Stimulated activated CD8-positive, alpha-beta memory T cell treated with anti-CD3 and anti-CD28 coated beads, Interleukin-7, amount 100 ng/mL, for 48 hours (primary cell): Measurements from ENCODE around the gene LMF1.
"Not testable (repeated sequence)": the region's sequence is repeated elsewhere in the genome, so short reads cannot be mapped to it uniquely, and the experiment has no call there.

Source experiments
- DNase-seq, 2 donors: peaks; one replicate each; pipeline ENCODE4 v3.0.0-alpha.2; 2020; ENCODE audit warnings: low read depth in 1 of 2; ENCODE audit errors: extremely low read depth in 1 of 2

LMF1 gene

GRCh38 chr16:839643-840408 is 131.0 kb downstream of the LMF1 start:
- no peak for DNase-seq

GRCh38 chr16:838741-839140 is 132.0 kb downstream of the LMF1 start:
- DNase-seq = no peak

GRCh38 chr16:836822-837221 is 134.0 kb downstream of the LMF1 start:
- DNase-seq = not testable (repeated sequence)

DNA sequence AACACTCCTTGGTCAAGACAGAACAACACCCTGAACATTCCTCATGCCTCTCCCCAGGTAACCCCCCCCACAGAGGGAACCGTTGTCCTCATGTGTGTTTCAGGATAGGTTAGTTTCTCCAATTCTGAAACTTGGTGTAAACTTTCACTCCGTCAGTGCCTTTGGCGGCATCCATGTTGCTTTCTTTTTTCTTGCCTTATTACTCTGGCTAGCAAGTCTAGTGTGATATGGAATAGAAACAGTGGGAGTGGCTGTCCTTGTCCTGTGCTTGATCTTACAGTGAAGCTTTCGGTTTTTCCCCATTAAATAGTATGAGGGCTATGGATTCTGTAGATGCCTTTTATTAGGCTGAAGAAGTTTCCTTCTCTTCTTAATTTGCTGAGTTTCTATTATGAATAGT is 134.6 kb downstream of the LMF1 start:
- no peak for DNase-seq

DNA sequence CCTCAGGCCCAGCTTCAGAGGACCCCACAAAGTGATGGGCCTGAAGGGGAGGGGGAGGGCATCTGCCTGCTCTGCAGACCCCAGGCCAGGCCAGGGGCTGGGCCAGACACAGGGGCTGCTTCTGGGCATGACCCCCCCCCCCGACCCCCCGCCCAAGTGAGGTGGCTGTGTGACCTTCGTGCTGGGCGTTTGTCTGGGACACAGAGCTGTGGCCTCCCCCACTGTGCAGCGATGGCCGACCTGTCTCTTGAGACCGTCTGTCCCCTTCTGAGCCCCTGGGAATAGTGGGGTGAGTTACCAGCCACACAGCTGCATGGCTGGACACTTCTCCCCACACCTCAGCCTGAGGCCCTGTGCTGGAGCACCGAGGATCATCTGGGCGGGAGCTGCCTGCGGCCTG is 135.4 kb downstream of the LMF1 start:
- DNase-seq = no peak

GRCh38 chr16:833411-833810 is 137.4 kb downstream of the LMF1 start:
- DNase-seq = no peak

GRCh38 chr16:832652-833336 is 138.0 kb downstream of the LMF1 start:
- no peak for DNase-seq

DNA sequence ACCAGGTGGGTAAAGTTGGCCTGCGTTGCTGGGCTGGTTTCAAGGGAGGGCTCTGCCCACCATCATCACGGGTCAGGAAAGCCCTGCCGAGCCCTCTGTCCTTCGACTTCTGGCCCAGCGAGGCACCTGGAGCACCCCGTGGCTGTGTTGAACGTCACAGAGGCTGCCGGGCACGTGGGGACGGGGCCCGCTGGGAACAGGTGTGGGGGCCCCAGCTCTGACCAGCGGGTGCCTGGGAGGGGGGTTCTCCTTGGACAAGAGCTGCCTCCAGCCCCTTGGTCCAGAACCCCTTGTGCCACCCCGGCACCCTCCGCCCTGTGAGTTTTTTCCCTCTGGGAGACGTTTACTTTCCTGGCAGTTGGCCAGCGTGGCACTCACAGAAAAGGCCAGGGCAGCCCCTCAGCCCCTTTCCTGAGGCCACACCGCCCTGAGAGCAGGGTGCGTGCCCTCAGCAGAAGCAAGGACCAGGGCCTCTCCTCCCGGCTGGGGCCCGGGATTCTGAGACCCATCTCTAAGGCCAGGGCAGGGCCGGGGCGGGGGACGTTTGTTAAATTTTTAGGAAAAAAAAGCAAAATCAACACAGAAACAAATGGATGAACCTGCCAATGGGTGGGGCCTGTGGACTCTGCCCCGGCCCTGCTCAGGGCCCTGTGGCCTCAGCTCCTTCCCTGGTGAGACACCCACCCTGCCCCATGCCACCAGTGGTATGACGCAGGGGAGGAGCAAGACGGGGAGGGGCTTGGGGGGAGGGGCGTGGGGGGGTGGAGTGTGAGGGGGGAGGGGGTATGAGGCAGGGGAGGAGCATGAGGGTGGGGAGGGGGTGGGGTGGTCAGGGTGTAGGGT is 139.0 kb downstream of the LMF1 start:
- no peak for DNase-seq

DNA sequence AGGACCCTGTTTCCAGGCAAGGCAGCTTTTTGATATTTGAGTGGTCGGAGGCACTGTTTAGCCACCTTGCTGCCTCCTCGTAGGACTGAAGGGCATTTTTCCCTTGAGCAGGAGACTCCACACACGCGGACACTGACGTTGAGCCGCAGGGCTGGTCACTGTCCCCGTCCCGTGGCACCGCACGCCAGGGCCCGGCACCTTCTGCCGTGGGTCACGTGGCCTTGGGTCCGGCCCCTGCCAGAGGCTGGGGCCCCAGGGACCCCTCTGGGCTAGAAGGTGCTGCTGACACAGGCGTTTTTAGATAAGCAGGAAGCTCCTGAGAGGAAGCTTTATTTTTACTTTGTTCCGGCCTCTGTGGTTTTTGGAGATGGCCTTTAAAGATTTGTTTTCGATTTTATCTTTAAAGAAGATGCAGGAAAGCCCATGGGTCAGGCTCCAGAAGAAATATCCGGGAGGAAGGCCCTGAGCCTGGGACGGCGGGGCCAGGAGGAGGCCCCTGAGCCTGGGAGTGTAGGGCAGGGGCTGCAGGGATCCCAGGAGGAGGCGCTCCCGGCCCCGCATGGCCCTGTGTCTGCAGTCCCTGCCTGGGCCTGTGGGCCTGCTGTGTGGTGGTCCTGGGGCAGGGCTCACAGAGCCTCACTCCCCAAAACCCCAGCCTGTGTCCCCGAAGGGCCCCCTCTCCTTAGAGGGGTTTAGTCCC is 139.8 kb downstream of the LMF1 start:
- DNase-seq = no peak

DNA sequence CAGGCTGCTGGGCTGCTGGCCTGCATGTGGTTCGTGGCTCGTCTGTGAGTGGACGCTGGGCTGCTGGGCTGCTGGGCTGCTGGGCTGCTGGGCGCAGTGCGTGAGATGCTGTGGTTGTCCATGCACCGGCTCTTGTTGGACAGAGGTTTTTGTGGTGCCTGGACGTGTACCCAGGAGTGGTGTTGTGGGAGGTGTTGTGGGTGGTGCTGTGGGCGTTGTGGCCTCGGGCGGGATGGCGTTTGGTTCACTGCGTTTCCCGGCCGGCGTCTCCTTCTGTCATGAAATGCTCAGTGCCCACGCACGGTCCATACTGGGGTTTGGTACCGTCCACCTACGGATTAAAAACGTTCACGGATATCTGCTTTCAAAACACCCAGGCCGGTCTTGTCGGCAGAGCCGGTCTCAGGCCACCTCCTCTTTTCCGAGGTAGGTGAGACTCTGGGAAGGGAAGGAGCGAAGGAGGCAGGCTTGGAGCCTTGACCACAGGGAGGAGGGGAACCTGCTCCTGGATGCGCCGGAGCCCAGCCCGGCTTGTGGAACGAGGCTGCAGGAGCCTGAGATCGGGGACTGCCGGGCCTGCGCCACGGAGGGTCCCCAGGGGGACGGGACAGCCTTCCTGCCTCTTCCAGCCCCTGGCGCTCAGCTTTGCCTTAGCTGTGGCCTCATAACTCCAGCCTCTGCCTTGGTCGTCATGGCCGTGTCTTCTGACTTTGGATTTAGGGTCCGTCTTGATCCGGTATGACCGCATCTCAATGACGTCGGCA is 140.5 kb downstream of the LMF1 start:
- DNase-seq = no peak

DNA sequence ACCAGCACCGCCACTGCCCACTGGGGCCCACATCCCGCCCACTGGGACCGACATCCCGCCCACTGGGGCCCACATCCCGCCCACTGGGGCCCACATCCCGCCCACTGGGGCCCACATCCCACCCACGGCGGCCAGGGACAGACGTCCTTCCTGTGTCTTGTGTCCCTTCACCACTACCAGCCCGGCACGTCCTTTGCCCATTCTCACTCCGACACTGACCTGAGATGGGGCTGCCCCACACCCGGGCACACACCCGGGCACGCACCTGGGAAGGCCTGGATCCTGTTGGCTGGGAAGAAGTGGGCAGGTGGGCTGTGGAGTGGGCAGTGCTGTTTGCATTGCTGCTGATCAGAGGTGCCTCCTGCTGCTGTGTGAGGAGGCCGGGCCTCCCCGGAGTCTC is 141.9 kb downstream of the LMF1 start:
- no peak for DNase-seq

DNA sequence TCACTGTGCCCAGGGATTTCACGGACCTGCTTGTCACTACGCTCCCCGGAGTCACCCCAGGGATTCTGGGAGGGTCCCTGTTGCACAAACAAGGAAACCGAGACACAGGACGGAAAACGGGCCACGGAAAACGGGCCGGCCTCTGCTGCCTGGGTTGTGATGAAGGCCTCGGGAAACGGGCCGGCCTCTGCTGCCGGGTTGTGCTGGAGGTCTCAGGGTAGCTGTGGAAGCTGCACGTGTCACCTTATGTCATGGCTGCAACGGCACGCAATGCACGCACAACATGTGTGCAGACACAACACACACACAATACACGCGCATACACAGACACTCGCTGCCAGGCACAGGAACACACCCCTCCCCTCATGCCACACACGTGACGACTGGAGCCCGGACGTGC is 143.3 kb downstream of the LMF1 start:
- DNase-seq = no peak

DNA sequence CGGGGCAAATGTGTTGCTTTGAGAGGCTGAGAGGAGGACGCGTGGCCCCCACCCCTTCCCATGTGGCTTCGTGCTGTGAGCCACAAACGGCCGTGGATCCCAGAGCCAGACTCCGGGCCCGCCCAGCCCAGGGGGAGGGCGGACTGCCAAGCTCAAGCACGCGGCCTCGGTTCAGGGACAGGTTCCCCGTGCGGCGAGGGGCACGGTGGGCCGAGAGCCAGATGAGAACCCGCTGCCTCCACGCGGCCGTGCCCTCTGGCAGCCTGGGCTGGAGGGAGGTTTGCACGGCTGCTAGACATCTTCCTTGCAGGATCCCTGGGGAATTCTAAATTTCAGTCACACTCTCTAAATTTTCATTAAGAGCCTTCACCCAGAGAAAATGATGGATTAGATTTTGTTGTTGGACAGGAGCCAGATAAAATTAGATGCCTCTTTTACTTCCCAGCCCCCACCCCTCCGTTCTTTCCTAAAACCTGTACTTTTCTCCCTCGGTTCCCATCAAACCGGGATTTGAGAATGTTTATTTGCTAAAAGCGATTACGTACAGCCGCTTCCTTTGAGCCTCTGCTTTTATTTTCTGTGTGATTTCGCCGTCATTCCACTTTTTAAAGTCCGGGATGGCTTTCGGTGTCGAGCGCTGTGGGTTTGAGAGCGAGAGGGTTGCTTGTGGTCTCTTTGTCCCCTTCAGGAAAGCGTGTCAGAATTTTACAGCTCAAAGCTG is 145.3 kb downstream of the LMF1 start:
- DNase-seq = no peak

- DNase-seq = no peak
Observed at GRCh38 chr16:824601-825000, 146.2 kb downstream of the LMF1 start.

GRCh38 chr16:824194-824593 is 146.6 kb downstream of the LMF1 start:
- DNase-seq = no peak

- no peak for DNase-seq
Observed at GRCh38 chr16:822909-823297, 147.9 kb downstream of the LMF1 start.

GRCh38 chr16:822174-822908 is 148.4 kb downstream of the LMF1 start:
- no peak for DNase-seq

- no peak for DNase-seq
Observed at GRCh38 chr16:821751-822150, 149.0 kb downstream of the LMF1 start.

GRCh38 chr16:820748-821147 is 150.0 kb downstream of the LMF1 start:
- no peak for DNase-seq
